ENCODE measurements around the gene RER1. TPM values are rescaled to one million over a fixed set of nuclear protein-coding genes. Genes with fewer than 3 reads are reported as not detected.
A peak's percentile ranks its signal among the peaks of the same experiment; 100 is the strongest.

Gene RER1
- polyA plus RNA-seq, 3 donors from 2014 or later: 185 to 216 (median 210) TPM

GRCh38 chr1:2385606-2386280 lies 5.9 kb upstream of the RER1 start:
- no peak for DNase-seq
- H3K4me3 Mint-ChIP-seq: no peak overlapping the region
- H3K27ac Mint-ChIP-seq: no peak overlapping the region
- peaks cover 0 to 7% of the 10 kb centered on the region in 2 donors for H3K4me1 Mint-ChIP-seq
- H3K27me3 Mint-ChIP-seq (ENCODE audit: low read depth in 3 of 3): peaks cover 0 to 3% (median 0%) of the 10 kb centered on the region in 3 donors
- H3K36me3 Mint-ChIP-seq: no peaks in the 10 kb centered on the region
- H3K9me3 Mint-ChIP-seq: no peaks in the 10 kb centered on the region

- H3K36me3 Mint-ChIP-seq: no peaks in the 10 kb centered on the region
- peaks cover 0 to 3% (median 3%) of the 10 kb centered on the region in 3 donors for H3K27me3 Mint-ChIP-seq (ENCODE audit: low read depth in 3 of 3)
- H3K9me3 Mint-ChIP-seq: no peaks in the 10 kb centered on the region
- no peak overlapping the region for H3K27ac Mint-ChIP-seq
- no peak for DNase-seq
- H3K4me1 Mint-ChIP-seq: peaks cover 0 to 7% of the 10 kb centered on the region in 2 donors
- H3K4me3 Mint-ChIP-seq: no peak overlapping the region
These were observed 4.7 kb upstream of the RER1 start for GRCh38 chr1:2386636-2387611.

- Mint-ChIP-seq H3K27me3 (ENCODE audit: low read depth in 3 of 3) (peaks cover 0 to 3% (median 3%) of the 10 kb centered on the region in 3 donors), H3K4me3 (no peak overlapping the region), H3K27ac (no peak overlapping the region), H3K9me3 (no peaks in the 10 kb centered on the region), H3K4me1 (peaks cover 12 to 18% of the 10 kb centered on the region in 2 donors), H3K36me3 (no peaks in the 10 kb centered on the region)
- DNase-seq: no peak
These were observed 3.4 kb upstream of the RER1 start for GRCh38 chr1:2388004-2388913.

- peak overlapping the region in 1 of 6 donors; percentile 64 for H3K27ac Mint-ChIP-seq
- peaks cover 26 to 31% of the 10 kb centered on the region in 2 donors for H3K4me1 Mint-ChIP-seq
- DNase-seq: no peak
These were observed 2.0 kb upstream of the RER1 start for GRCh38 chr1:2389644-2390043.

DNA sequence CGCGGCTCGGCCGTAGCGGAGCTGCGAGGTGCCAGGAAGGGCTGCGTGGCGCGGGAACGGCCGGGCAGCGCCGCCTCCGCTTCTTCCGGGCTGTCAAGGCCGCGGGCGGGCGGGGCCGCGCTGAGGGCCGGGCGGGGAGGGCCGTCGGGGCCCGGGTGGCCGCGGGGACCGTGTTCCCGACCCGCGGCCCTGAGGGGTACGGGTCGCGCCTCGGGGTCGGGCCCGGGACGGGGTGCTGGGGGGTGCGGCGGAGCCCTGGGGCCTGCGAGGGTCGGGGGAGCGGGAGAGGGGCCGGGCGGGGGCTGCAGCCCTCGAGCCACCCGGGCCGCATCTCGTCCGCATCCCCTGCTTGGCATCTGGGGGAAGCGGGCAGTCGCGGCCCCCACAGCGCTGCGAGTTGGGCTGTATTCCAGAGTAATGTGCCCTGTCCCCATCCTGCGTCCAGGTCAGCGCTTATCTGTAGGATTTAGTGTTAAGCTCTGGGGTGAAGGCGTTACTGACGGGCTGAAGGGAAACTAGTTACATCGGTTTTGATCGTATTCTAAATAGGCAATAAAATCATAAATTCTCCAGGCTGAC lies 379 bp downstream of the RER1 start:
- Mint-ChIP-seq H3K9me3 (no peaks in the 10 kb centered on the region), H3K4me1 (peaks cover 36 to 43% of the 10 kb centered on the region in 2 donors), H3K4me3 (peak overlapping the region; percentile 90 to 92 (median 90)), H3K27ac (peak overlapping the region; percentile 76 to 96 (median 92)), H3K27me3 (ENCODE audit: low read depth in 3 of 3) (peaks cover 0 to 3% (median 0%) of the 10 kb centered on the region in 3 donors), H3K36me3 (peaks cover 0 to 9% (median 0%) of the 10 kb centered on the region in 3 donors)
- DNase-seq: no peak

More at GRCh38 chr1:2389644-2390043, 2.0 kb upstream of the RER1 start:
- H3K9me3 Mint-ChIP-seq: no peaks in the 10 kb centered on the region
- H3K27me3 Mint-ChIP-seq (ENCODE audit: low read depth in 3 of 3): peaks cover 0 to 3% (median 3%) of the 10 kb centered on the region in 3 donors
- H3K4me3 Mint-ChIP-seq: peak overlapping the region; percentile 69 to 78 (median 75)
- peaks cover 0 to 7% (median 0%) of the 10 kb centered on the region in 3 donors for H3K36me3 Mint-ChIP-seq

DNA sequence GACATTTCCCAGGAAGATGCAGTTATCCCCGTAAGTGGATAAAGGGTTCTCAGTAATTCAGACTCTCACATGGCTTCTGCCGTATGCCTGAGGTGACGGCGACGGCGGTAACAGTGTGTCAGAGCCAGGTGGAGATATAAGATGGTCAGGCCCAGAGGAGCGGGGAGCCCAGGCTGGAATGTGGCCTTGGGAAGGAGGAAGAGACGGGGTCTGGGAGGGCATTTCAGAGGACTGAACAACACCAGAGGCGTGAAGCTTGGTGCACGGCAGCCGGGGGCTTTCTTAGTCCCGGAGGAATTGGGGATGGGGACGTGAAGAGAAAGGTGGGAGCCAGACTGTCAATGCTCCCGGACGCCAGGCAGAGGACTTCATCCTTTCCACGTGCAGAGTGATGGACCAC lies 1.0 kb downstream of the RER1 start:
- Mint-ChIP-seq H3K4me1 (peaks cover 38 to 46% of the 10 kb centered on the region in 2 donors), H3K27me3 (ENCODE audit: low read depth in 3 of 3) (peaks cover 0 to 3% (median 0%) of the 10 kb centered on the region in 3 donors), H3K36me3 (peaks cover 0 to 11% (median 0%) of the 10 kb centered on the region in 3 donors), H3K4me3 (peak overlapping the region; percentile 90 to 92 (median 90)), H3K9me3 (no peaks in the 10 kb centered on the region), H3K27ac (peak overlapping the region; percentile 76 to 96 (median 92))
- DNase-seq: no peak

DNA sequence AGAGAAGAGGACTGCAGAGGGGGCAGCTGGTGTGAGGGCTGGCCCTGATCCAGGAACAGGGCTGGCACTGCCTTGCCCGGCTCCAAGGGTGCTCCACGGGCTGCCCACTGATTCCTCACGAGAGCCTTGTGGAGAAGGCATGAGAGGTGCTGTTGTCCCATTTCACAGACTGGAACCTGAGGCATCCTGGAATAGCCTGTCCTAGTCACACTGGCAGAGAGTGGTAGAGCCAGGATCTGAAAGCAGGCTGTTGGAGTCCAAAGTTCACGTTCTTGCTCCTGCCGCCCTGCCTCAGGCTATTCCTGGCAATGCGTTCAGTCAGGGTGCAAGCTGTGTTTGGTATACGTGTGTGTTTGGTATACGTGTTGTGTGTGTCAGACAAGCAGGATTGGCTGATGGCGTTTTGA lies 1.8 kb downstream of the RER1 start:
- peak overlapping the region in 4 of 5 donors; percentile 0 to 92 (median 90) for H3K4me3 Mint-ChIP-seq
- H3K36me3 Mint-ChIP-seq: peaks cover 0 to 11% (median 0%) of the 10 kb centered on the region in 3 donors
- DNase-seq: no peak
- peak overlapping the region; percentile 14 to 96 (median 92) for H3K27ac Mint-ChIP-seq
- peaks cover 0 to 3% (median 0%) of the 10 kb centered on the region in 3 donors for H3K27me3 Mint-ChIP-seq (ENCODE audit: low read depth in 3 of 3)
- H3K4me1 Mint-ChIP-seq: peaks cover 38 to 51% of the 10 kb centered on the region in 2 donors
- no peaks in the 10 kb centered on the region for H3K9me3 Mint-ChIP-seq

- H3K27ac Mint-ChIP-seq: peak overlapping the region; percentile 14 to 51 (median 31)
- peaks cover 41 to 54% of the 10 kb centered on the region in 2 donors for H3K4me1 Mint-ChIP-seq
- no peak overlapping the region for H3K4me3 Mint-ChIP-seq
These were observed 2.6 kb downstream of the RER1 start for GRCh38 chr1:2394220-2394619.

DNA sequence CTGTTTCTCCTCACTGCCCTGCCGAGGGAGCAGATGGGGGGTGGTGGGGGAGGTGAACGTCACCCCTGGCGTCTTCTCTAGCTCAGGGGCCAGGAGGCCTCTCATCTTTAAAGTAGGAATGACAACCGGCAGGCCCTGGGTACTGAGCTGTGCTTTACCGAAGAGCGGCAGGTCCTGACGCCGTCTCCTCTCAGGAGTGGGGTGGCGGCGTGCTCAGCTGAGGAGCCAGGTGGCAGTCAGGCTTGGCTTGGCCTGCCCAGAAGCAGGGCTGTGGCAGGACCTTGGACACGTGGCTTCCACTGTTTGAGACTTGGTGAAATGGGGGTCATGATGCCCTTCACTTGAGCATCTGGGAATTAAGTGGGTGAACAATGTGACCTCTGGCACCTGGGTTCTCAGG lies 3.1 kb downstream of the RER1 start:
- H3K27me3 Mint-ChIP-seq (ENCODE audit: low read depth in 3 of 3): peaks cover 0 to 3% (median 0%) of the 10 kb centered on the region in 3 donors
- peak overlapping the region in 4 of 6 donors; percentile 23 to 69 (median 58) for H3K27ac Mint-ChIP-seq
- H3K36me3 Mint-ChIP-seq: peaks cover 0 to 16% (median 6%) of the 10 kb centered on the region in 3 donors
- no peak overlapping the region for H3K4me3 Mint-ChIP-seq
- no peaks in the 10 kb centered on the region for H3K9me3 Mint-ChIP-seq
- peaks cover 42 to 58% of the 10 kb centered on the region in 2 donors for H3K4me1 Mint-ChIP-seq
- no peak for DNase-seq

More at GRCh38 chr1:2394220-2394619, 2.6 kb downstream of the RER1 start:
- Mint-ChIP-seq H3K27me3 (ENCODE audit: low read depth in 3 of 3) (peaks cover 0 to 3% (median 0%) of the 10 kb centered on the region in 3 donors), H3K9me3 (no peaks in the 10 kb centered on the region), H3K36me3 (peaks cover 0 to 14% (median 3%) of the 10 kb centered on the region in 3 donors)
- DNase-seq: no peak

DNA sequence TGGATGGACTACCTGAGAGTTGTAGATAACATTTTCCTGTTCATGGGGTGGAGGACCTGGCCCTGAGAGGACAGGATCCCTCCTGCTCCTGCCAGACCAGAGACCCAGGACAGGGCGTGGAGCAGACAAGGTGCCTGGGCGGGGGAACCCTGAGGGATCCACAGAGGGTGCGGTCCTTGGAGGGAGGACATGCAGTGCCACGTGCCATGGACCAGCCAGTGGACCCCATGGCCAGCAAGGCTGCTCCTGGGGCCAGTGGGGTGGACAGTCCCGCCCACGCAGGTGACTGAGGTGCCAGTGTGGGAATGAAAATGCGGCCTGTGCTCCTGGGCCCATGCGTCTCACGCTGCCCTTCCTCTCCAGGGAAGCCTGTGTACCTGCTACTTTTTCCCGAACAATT lies 3.6 kb downstream of the RER1 start:
- peaks cover 0 to 20% (median 6%) of the 10 kb centered on the region in 3 donors for H3K36me3 Mint-ChIP-seq
- no peak overlapping the region for H3K4me3 Mint-ChIP-seq
- peaks cover 39 to 60% of the 10 kb centered on the region in 2 donors for H3K4me1 Mint-ChIP-seq
- DNase-seq: no peak
- peak overlapping the region in 3 of 6 donors; percentile 55 to 69 (median 62) for H3K27ac Mint-ChIP-seq
- peaks cover 0 to 3% (median 0%) of the 10 kb centered on the region in 3 donors for H3K27me3 Mint-ChIP-seq (ENCODE audit: low read depth in 3 of 3)
- no peaks in the 10 kb centered on the region for H3K9me3 Mint-ChIP-seq

DNA sequence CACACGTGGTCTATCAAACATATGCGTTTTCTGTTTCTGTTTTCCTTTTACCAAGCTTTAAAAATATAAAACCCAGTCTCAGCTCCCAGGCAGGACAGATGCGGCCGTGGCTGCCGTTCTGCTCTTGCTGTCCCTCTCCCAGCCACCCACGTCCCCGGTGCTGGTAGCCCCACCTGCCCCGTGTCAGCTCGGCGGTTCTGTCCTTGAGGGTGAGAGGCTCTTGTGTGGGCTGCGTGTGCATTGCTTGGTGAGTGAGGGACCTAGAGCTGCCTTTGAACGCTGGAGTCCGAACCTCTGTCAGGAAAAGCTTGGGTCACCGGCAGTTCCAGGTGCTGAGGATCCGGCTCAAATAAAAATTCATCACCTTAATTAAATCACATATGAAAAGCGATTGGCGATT lies 4.4 kb downstream of the RER1 start:
- peaks cover 35 to 66% of the 10 kb centered on the region in 2 donors for H3K4me1 Mint-ChIP-seq
- H3K27me3 Mint-ChIP-seq (ENCODE audit: low read depth in 3 of 3): peaks cover 0 to 3% (median 0%) of the 10 kb centered on the region in 3 donors
- no peak overlapping the region for H3K4me3 Mint-ChIP-seq
- DNase-seq: no peak
- H3K36me3 Mint-ChIP-seq: peaks cover 0 to 23% (median 6%) of the 10 kb centered on the region in 3 donors
- no peak overlapping the region for H3K27ac Mint-ChIP-seq
- no peaks in the 10 kb centered on the region for H3K9me3 Mint-ChIP-seq

DNA sequence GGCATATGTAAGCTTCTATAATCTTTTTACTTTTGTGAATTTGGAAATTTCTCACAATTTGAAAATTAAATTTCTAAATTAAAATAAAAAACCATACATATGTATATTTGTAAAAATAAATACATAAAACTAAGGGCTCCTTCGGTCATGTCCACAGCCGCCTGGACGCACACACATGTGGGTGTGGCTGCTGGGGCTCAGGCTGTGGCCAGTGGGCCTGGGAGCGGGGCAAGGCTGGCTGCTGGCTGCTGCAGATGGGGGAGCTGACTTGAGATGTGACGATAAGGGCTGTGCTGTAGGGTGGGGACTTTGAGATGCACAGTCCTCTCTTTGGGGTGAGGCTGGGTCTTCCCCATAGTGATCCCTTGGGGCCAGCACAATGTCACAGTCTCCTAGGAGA lies 4.8 kb downstream of the RER1 start:
- DNase-seq: no peak
- H3K27me3 Mint-ChIP-seq (ENCODE audit: low read depth in 3 of 3): peaks cover 0 to 1% (median 0%) of the 10 kb centered on the region in 3 donors
- no peak overlapping the region for H3K4me3 Mint-ChIP-seq
- H3K9me3 Mint-ChIP-seq: no peaks in the 10 kb centered on the region
- peaks cover 35 to 66% of the 10 kb centered on the region in 2 donors for H3K4me1 Mint-ChIP-seq
- H3K36me3 Mint-ChIP-seq: peaks cover 0 to 23% (median 6%) of the 10 kb centered on the region in 3 donors
- H3K27ac Mint-ChIP-seq: peak overlapping the region in 2 of 6 donors; percentile 34 to 48
